H1 (cell line): ENCODE data around the gene COL12A1. TPM values are rescaled to one million over a fixed set of nuclear protein-coding genes. Genes with fewer than 3 reads are reported as not detected.
A peak's percentile ranks its signal among the peaks of the same experiment; 100 is the strongest.

Source experiments
- ASH2L ChIP-seq: fragments of 200-600, 300-600 bp; sonication (generic); IDR thresholded peaks from one replicate; pipeline ENCODE4 v1.7.1; 2017; ENCODE audit warnings: low read length
- BCL11A ChIP-seq, 2 experiments: IDR thresholded peaks; one replicate each; pipeline ENCODE4 v1.6.1; 2011; ENCODE audit warnings: low read depth in 2 of 2, low read length in 2 of 2, mild to moderate bottlenecking in 2 of 2
- CBX5 ChIP-seq: fragments of 300-800, 300-1000 bp; sonication (generic); IDR thresholded peaks from 2 replicates; pipeline ENCODE4 v1.7.1; 2016; ENCODE audit warnings: antibody characterized with exemption, low read length, low read depth
- CBX8 ChIP-seq: fragments of 300-800, 300-1000 bp; sonication (generic); IDR thresholded peaks from 2 replicates; pipeline ENCODE4 v1.7.1; 2016; ENCODE audit warnings: low read depth, low read length, borderline replicate concordance
- CTCF ChIP-seq, 3 experiments: IDR thresholded peaks; 1 replicate in 2 of 3; 2 replicates in 1 of 3; pipeline versions ENCODE4 v1.5.1 to v1.6.1; 2011; ENCODE audit warnings: low read length in 3 of 3, mild to moderate bottlenecking in 3 of 3, inconsistent platforms in 2 of 3, low read depth in 1 of 3, moderate library complexity in 1 of 3; ENCODE audit not compliant: insufficient read depth in 1 of 3; ENCODE audit errors: control extremely low read depth in 1 of 3
- E2F6 ChIP-seq: IDR thresholded peaks from 2 replicates; pipeline ENCODE4 v1.6.1; 2012; ENCODE audit warnings: inconsistent platforms
- EP300 ChIP-seq, 2 experiments: IDR thresholded peaks; 1 replicate in 1 of 2; 2 replicates in 1 of 2; pipeline ENCODE4 v1.6.1; 2011 to 2012; ENCODE audit warnings: low read depth in 2 of 2, low read length in 2 of 2, mild to moderate bottlenecking in 2 of 2, borderline replicate concordance in 1 of 2, inconsistent platforms in 1 of 2, moderate library complexity in 1 of 2
- FOSL1 ChIP-seq: IDR thresholded peaks from 2 replicates; pipeline ENCODE4 v1.6.1; 2011; ENCODE audit warnings: mild to moderate bottlenecking, low read depth, low read length, moderate library complexity; ENCODE audit not compliant: insufficient read depth
- GABPA ChIP-seq: IDR thresholded peaks from 2 replicates; pipeline ENCODE4 v1.6.1; 2011; ENCODE audit warnings: mild to moderate bottlenecking, low read length, moderate library complexity, borderline replicate concordance; ENCODE audit not compliant: insufficient read depth
- GTF2F1 ChIP-seq: IDR thresholded peaks from 2 replicates; pipeline ENCODE4 v1.6.1; 2012; ENCODE audit warnings: low read depth, low read length, improper control_type of control experiment, borderline replicate concordance
- JUN ChIP-seq: IDR thresholded peaks from 2 replicates; pipeline ENCODE4 v1.6.1; 2011; ENCODE audit warnings: low read depth, mild to moderate bottlenecking, improper control_type of control experiment, low read length
- KDM4A ChIP-seq: IDR thresholded peaks from one replicate; pipeline ENCODE4 v1.7.1; 2012; ENCODE audit warnings: low read depth, mild to moderate bottlenecking, moderate library complexity, low read length, inconsistent platforms; ENCODE audit not compliant: severe bottlenecking
- MAFK ChIP-seq: IDR thresholded peaks from 2 replicates; pipeline ENCODE4 v1.6.1; 2012; ENCODE audit warnings: low read depth, mild to moderate bottlenecking, improper control_type of control experiment, low read length
- NRF1 ChIP-seq: IDR thresholded peaks from 2 replicates; pipeline ENCODE4 v1.6.1; 2011; ENCODE audit warnings: mild to moderate bottlenecking, low read depth, low read length, improper control_type of control experiment
- SIN3A ChIP-seq, 2 experiments: IDR thresholded peaks in 1 of 2; conservative IDR thresholded peaks in 1 of 2; 2 replicates each; pipeline ENCODE4 v1.6.1; 2011 to 2012; ENCODE audit warnings: low read length in 2 of 2, improper control_type of control experiment in 1 of 2, low read depth in 1 of 2, mild to moderate bottlenecking in 1 of 2
- TBP ChIP-seq: IDR thresholded peaks from 2 replicates; pipeline ENCODE4 v1.6.1; 2011; ENCODE audit warnings: low read depth, low read length, improper control_type of control experiment
- TEAD4 ChIP-seq: IDR thresholded peaks from 2 replicates; pipeline ENCODE4 v1.6.1; 2012; ENCODE audit warnings: low read depth, low read length, inconsistent platforms, mixed read lengths
- USF2 ChIP-seq: IDR thresholded peaks from 2 replicates; pipeline ENCODE4 v1.6.1; 2011; ENCODE audit warnings: low read length, improper control_type of control experiment
- polyA plus RNA-seq, 7 experiments: library from polyadenylated mRNA; depleted of rRNA in 3 of 7; stranded (reverse) in 5 of 7; unstranded in 2 of 7; fragments of >200 nt in 5 of 7; fragments of 200-250 nt in 2 of 7; gene quantifications; 1 replicate in 5 of 7; 2 replicates in 1 of 7; 4 replicates in 1 of 7; pipeline versions ENCODE4 v1.2.1 to v1.2.3, GENCODE V29; 2011 to 2013; ENCODE audit warnings: missing spikeins in 2 of 7, mixed read lengths in 2 of 7
- total RNA-seq: library from RNA; stranded (reverse); fragmentation: NEBNext Ultra II Directional; extraction: Animal tissue kit (Norgen Biotek cat#: 25700); gene quantifications from 2 replicates; pipeline ENCODE4 v1.2.1, GENCODE V29; 2021

COL12A1 gene
- total and polyA plus RNA-seq, 2 of the 8 experiments (the other 6 are each of a cell fraction or from before 2014, with no cell fraction given): 1.4 to 4.7 TPM

- no peak for TF ChIP-seq NRF1
- peak; percentile 42 for TF ChIP-seq ASH2L
- TF ChIP-seq GTF2F1: no peak
- no peak for TF ChIP-seq CBX5
- TF ChIP-seq BCL11A (IDR thresholded peaks at IDR 0.05; ENCODE audit: low read depth in 2 of 2, low read length in 2 of 2): no peak
- TF ChIP-seq TEAD4: no peak
- peak; percentile 28 to 39 (median 36); a peak in 3 of 4 replicates for TF ChIP-seq CTCF (IDR thresholded peaks at IDR 0.05; ENCODE audit: control extremely low read depth in 1 of 3, insufficient read depth in 1 of 3, low read depth in 1 of 3, low read length in 3 of 3)
- TF ChIP-seq E2F6: no peak; the same call in 1 of the 2 replicates
- TF ChIP-seq GABPA: no peak
- TF ChIP-seq JUN: no peak
- TF ChIP-seq MAFK: no peak
- no peak for TF ChIP-seq TBP
- TF ChIP-seq EP300 (IDR thresholded peaks at IDR 0.05; ENCODE audit: borderline replicate concordance in 1 of 2, low read depth in 2 of 2, low read length in 2 of 2): no peak
- no peak for TF ChIP-seq FOSL1
- peak; percentile 96 for TF ChIP-seq KDM4A
- no peak for TF ChIP-seq USF2
- no peak for TF ChIP-seq CBX8
- no peak for TF ChIP-seq SIN3A (conservative IDR thresholded peaks at IDR 0.05 in 1 of 2, IDR thresholded peaks at IDR 0.05 in 1 of 2; ENCODE audit: low read depth in 1 of 2, low read length in 2 of 2)
Observed at GRCh38 chr6:75201901-75202672, 3.8 kb downstream of the COL12A1 start (continued).
